ENCODE results near the gene PLAC9.

GRCh38 chr10:80173466-80173865 is 40.9 kb downstream of the PLAC9 start:
- TF ChIP-seq, protein P1, sequence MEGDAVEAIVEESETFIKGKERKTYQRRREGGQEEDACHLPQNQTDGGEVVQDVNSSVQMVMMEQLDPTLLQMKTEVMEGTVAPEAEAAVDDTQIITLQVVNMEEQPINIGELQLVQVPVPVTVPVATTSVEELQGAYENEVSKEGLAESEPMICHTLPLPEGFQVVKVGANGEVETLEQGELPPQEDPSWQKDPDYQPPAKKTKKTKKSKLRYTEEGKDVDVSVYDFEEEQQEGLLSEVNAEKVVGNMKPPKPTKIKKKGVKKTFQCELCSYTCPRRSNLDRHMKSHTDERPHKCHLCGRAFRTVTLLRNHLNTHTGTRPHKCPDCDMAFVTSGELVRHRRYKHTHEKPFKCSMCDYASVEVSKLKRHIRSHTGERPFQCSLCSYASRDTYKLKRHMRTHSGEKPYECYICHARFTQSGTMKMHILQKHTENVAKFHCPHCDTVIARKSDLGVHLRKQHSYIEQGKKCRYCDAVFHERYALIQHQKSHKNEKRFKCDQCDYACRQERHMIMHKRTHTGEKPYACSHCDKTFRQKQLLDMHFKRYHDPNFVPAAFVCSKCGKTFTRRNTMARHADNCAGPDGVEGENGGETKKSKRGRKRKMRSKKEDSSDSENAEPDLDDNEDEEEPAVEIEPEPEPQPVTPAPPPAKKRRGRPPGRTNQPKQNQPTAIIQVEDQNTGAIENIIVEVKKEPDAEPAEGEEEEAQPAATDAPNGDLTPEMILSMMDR (IDR thresholded peaks at IDR 0.05) = no peak
- TF ChIP-seq POLR2A (IDR thresholded peaks at IDR 0.05) = no peak

Measured in testis (tissue), 2 donors.